ENCODE measurements around the gene FAM227B. TPM values are rescaled to one million over a fixed set of nuclear protein-coding genes. Genes with fewer than 3 reads are reported as not detected.

The FAM227B gene
- total RNA-seq, 4 donors from 2014 or later, result 1.1 to 4.1 (median 2.9) TPM

DNA sequence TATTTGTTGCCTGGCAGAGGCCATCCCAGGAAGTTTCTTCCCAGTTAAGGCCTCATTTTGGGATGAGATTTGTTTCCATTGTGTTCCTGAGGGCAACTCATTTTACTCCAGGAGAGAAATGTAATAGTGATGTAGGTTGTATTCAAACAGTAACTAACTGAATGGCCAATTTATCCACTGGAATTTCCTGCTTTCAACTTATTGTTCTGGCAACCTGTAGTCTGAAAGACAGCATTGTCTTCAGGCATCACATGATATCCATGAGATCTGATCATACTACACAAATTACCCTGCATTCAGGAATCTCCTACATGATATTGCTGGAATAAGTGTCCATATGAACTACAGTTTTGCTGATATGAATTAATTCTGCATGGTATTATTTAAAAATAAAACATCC is 277.1 kb downstream of the FAM227B start:
- Histone ChIP-seq H3K36me3 (no peaks in the 10 kb centered on the region), H3K9me3 (peaks cover 0 to 8% (median 0%) of the 10 kb centered on the region in 4 donors), H3K4me1 (no peaks in the 10 kb centered on the region), H3K27me3 (no peaks in the 10 kb centered on the region), H3K27ac (no peak overlapping the region), H3K4me3 (no peak overlapping the region)
- TF ChIP-seq CTCF (IDR thresholded peaks at IDR 0.05), result no peak
- no peak for TF ChIP-seq POLR2A (IDR thresholded peaks at IDR 0.05)
- DNase-seq, result no peak

GRCh38 chr15:49339656-49340055 is 281.0 kb downstream of the FAM227B start:
- TF ChIP-seq POLR2A (IDR thresholded peaks at IDR 0.05), result no peak
- TF ChIP-seq CTCF (IDR thresholded peaks at IDR 0.05), result no peak
- Histone ChIP-seq H3K27me3 (no peaks in the 10 kb centered on the region), H3K4me1 (no peaks in the 10 kb centered on the region), H3K36me3 (no peaks in the 10 kb centered on the region), H3K4me3 (no peak overlapping the region), H3K27ac (no peak overlapping the region), H3K9me3 (peaks cover 0 to 8% (median 0%) of the 10 kb centered on the region in 4 donors)
- no peak for DNase-seq

DNA sequence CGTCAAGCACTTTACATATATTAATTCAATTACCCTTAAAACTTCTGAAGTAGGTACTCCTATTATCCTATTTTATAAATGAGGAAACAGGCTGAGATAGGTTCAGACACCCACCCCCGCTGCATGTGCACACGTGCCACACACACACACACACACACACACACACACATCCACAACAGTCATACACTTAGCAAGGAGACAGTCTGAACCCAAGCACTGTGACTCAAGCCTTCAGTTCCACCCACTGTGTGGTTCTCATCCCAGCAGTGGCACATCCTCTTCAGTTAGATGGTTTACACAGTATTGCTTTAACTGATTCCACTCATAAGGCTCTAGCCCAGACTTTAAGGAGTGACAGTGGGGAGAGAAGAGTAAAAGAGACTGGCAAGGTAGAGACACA is 288.7 kb downstream of the FAM227B start:
- H3K27me3 ChIP-seq, result no peaks in the 10 kb centered on the region
- no peak for DNase-seq
- H3K4me1 ChIP-seq, result no peaks in the 10 kb centered on the region
- no peak for TF ChIP-seq POLR2A (IDR thresholded peaks at IDR 0.05)
- no peak for TF ChIP-seq CTCF (IDR thresholded peaks at IDR 0.05)
- H3K36me3 ChIP-seq, result peaks cover 0 to 15% (median 0%) of the 10 kb centered on the region in 3 donors
- no peaks in the 10 kb centered on the region for H3K9me3 ChIP-seq
- H3K27ac ChIP-seq, result no peak overlapping the region
- H3K4me3 ChIP-seq, result no peak overlapping the region

- no peak for TF ChIP-seq POLR2A (IDR thresholded peaks at IDR 0.05)
- no peak for TF ChIP-seq CTCF (IDR thresholded peaks at IDR 0.05)
Observed at GRCh38 chr15:49331442-49331841, 289.2 kb downstream of the FAM227B start.

GRCh38 chr15:49330166-49330565 is 290.5 kb downstream of the FAM227B start:
- Histone ChIP-seq H3K27me3 (no peaks in the 10 kb centered on the region), H3K4me1 (no peaks in the 10 kb centered on the region), H3K27ac (no peak overlapping the region), H3K36me3 (peaks cover 0 to 15% (median 0%) of the 10 kb centered on the region in 3 donors), H3K4me3 (no peak overlapping the region), H3K9me3 (no peaks in the 10 kb centered on the region)
- no peak for DNase-seq
- TF ChIP-seq POLR2A (IDR thresholded peaks at IDR 0.05) (no peak), CTCF (IDR thresholded peaks at IDR 0.05) (no peak)

More at GRCh38 chr15:49331442-49331841, 289.2 kb downstream of the FAM227B start:
- Histone ChIP-seq H3K4me3 (no peak overlapping the region), H3K36me3 (peaks cover 0 to 15% (median 0%) of the 10 kb centered on the region in 3 donors), H3K4me1 (no peaks in the 10 kb centered on the region), H3K9me3 (no peaks in the 10 kb centered on the region), H3K27ac (no peak overlapping the region), H3K27me3 (no peaks in the 10 kb centered on the region)
- DNase-seq, result no peak

GRCh38 chr15:49328941-49329340 is 291.7 kb downstream of the FAM227B start:
- TF ChIP-seq POLR2A (IDR thresholded peaks at IDR 0.05) (no peak), CTCF (IDR thresholded peaks at IDR 0.05) (no peak)
- Histone ChIP-seq H3K27ac (no peak overlapping the region), H3K4me1 (no peaks in the 10 kb centered on the region), H3K9me3 (no peaks in the 10 kb centered on the region), H3K36me3 (peaks cover 0 to 15% (median 0%) of the 10 kb centered on the region in 3 donors), H3K4me3 (no peak overlapping the region), H3K27me3 (no peaks in the 10 kb centered on the region)
- DNase-seq, result no peak
